DND-41 (cell line): ENCODE measurements around the gene GUCY2F.

Source experiments
- EZH2 ChIP-seq: IDR thresholded peaks from 3 replicates; pipeline ENCODE4 v1.6.1; 2012; ENCODE audit warnings: borderline replicate concordance, low read depth, mild to moderate bottlenecking, moderate library complexity, low read length, inconsistent platforms; ENCODE audit not compliant: severe bottlenecking
- TF ChIP-seq, protein P1 (sequence below): IDR thresholded peaks from 2 replicates; pipeline ENCODE4 v1.5.1; 2012; ENCODE audit warnings: borderline replicate concordance, low read length, moderate library complexity, mild to moderate bottlenecking; ENCODE audit not compliant: poor library complexity, severe bottlenecking; ENCODE audit errors: extremely low read depth

DNA sequence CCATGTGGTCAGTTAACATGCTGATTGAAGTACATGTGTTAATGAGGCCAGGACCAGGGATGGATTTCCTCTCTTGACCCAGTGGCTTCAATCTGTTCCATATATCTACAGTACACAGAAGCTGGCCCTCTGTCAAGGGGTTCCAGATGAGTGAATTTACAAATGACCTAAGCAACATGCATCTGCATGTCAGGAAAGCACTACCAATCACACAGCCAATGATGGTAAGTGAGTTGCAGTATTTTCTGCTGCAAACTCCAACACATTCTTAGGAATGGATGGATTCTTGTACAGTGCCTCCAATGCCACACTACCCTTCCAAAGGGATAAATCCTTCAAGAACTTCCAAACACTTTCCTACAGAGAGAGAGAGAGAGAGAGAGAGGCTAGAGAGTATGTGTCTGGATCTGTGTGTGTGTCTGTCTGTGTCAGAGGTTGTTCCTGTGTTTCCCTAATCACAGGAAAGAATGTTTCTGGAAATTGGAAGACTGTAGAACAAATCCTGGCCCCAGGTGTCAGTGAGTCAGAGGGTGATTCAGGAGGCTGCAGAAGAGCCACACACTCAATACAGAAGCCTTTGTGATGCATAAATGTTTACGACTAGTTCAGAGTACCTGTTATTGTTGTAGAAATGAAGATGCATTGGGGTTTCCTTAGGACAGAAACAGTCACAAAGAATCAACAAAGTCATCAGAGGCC, 107.5 kb downstream of the GUCY2F start:
- TF ChIP-seq, protein P1, sequence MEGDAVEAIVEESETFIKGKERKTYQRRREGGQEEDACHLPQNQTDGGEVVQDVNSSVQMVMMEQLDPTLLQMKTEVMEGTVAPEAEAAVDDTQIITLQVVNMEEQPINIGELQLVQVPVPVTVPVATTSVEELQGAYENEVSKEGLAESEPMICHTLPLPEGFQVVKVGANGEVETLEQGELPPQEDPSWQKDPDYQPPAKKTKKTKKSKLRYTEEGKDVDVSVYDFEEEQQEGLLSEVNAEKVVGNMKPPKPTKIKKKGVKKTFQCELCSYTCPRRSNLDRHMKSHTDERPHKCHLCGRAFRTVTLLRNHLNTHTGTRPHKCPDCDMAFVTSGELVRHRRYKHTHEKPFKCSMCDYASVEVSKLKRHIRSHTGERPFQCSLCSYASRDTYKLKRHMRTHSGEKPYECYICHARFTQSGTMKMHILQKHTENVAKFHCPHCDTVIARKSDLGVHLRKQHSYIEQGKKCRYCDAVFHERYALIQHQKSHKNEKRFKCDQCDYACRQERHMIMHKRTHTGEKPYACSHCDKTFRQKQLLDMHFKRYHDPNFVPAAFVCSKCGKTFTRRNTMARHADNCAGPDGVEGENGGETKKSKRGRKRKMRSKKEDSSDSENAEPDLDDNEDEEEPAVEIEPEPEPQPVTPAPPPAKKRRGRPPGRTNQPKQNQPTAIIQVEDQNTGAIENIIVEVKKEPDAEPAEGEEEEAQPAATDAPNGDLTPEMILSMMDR = no peak
- TF ChIP-seq EZH2 = no peak
